ENCODE data around the gene TGIF2. TPM values are rescaled to one million over a fixed set of nuclear protein-coding genes. Genes with fewer than 3 reads are reported as not detected.

TGIF2 gene
- total and polyA plus RNA-seq, 2 of the 13 experiments (the other 11 are each of a cell fraction or from before 2014, with no cell fraction given) = 41.3 to 53.9 TPM

- TF ChIP-seq ZBTB4 (CRISPR knock-in tag; IDR thresholded peaks at IDR 0.05; ENCODE audit: borderline replicate concordance) (peak; percentile 57), AGO1 (IDR thresholded peaks at IDR 0.05; ENCODE audit: low read depth, low read length, poor library complexity, severe bottlenecking) (peak; percentile 84), POLR2A (IDR thresholded peaks at IDR 0.05; ENCODE audit: insufficient read depth in 1 of 2, low read depth in 2 of 2, low read length in 2 of 2) (peak; percentile 43 to 82), GABPB1 (CRISPR knock-in tag; IDR thresholded peaks at IDR 0.05) (peak; percentile 70; the same call in 1 of the 2 replicates), ZNF501 (CRISPR knock-in tag; IDR thresholded peaks at IDR 0.05) (peak; percentile 93), NCOR1 (IDR thresholded peaks at IDR 0.05; ENCODE audit: borderline replicate concordance, low read length) (no peak), THRA (CRISPR knock-in tag; IDR thresholded peaks at IDR 0.05; ENCODE audit: borderline replicate concordance) (peak; percentile 28; the same call in 1 of the 2 replicates), AGO2 (optimal IDR thresholded peaks at IDR 0.05; ENCODE audit: low read depth, low read length) (peak; percentile 93), ZNF883 (CRISPR knock-in tag; IDR thresholded peaks at IDR 0.05; ENCODE audit: not compliant biosample characterization) (peak; percentile 93), SNAI1 (CRISPR knock-in tag; IDR thresholded peaks at IDR 0.05; ENCODE audit: borderline replicate concordance) (peak; percentile 79; the same call in 1 of the 2 replicates), DRAP1 (CRISPR knock-in tag; IDR thresholded peaks at IDR 0.05) (peak; percentile 60), MTERF4 (CRISPR knock-in tag; IDR thresholded peaks at IDR 0.05) (peak; percentile 82; the same call in 1 of the 2 replicates), HNF1B (CRISPR knock-in tag; IDR thresholded peaks at IDR 0.05) (peak; percentile 85), FOXP4 (CRISPR knock-in tag; IDR thresholded peaks at IDR 0.05) (0 out of 2 replicates have a peak, but pooled peaks have one; percentile 10), ZSCAN22 (CRISPR knock-in tag; IDR thresholded peaks at IDR 0.05) (peak; percentile 55; the same call in 1 of the 2 replicates), FOXK1 (CRISPR knock-in tag; IDR thresholded peaks at IDR 0.05; ENCODE audit: borderline replicate concordance, low read depth) (peak; percentile 30; the same call in 1 of the 2 replicates), PHF8 (CRISPR knock-in tag; IDR thresholded peaks at IDR 0.05) (peak; percentile 87), ZNF317 (CRISPR knock-in tag; IDR thresholded peaks at IDR 0.05) (peak; percentile 93)
These were observed 1.2 kb downstream of the TGIF2 start (continued) for GRCh38 chr20:36574366-36575135.
